Measurements from ENCODE around the gene SNX32.

DNA sequence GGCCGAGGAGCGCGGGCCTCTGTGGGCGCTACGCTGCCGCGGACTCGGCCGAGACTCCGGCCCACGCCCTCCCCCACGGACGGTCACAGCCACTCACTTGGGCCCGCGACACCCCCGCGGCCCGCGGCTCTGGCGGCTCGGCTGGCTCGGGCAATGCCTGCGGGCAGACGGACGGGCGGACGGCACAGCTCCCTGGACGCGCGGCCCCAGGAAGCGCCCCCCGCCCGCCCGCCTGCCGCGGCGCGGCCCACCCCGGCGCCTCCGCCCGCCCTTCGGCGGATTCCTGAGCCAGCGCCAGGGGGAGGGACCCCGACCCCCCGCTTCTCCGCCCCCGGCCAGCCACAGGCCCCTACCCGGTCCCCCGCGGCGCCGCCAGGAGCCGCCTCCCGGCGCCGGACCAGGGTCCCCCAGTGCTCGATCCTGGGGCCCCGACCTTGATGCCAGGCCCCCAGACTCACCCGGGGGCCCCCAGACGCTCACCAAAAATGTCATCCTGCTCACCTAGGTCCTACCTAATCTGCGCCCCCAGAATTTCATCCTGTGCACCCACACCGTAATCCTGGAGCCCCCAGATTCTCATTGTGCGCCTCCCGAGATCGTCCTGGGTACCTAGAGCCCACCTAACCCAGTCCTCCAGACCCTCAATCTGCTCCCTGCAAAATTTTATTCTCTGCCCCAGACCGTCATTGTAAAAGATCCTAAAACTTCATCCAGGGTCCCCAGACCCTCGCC is 39.0 kb downstream of the SNX32 start, which contains the start of gene EFEMP2:
- TF ChIP-seq POLR2A (IDR thresholded peaks at IDR 0.05) (no peak), CTCF (IDR thresholded peaks at IDR 0.05) (no peak), POLR2AphosphoS5 (IDR thresholded peaks at IDR 0.05) (no peak), EP300 (IDR thresholded peaks at IDR 0.05) (no peak)
